ENCODE measurements around the gene EZR.

EZR gene

DNA sequence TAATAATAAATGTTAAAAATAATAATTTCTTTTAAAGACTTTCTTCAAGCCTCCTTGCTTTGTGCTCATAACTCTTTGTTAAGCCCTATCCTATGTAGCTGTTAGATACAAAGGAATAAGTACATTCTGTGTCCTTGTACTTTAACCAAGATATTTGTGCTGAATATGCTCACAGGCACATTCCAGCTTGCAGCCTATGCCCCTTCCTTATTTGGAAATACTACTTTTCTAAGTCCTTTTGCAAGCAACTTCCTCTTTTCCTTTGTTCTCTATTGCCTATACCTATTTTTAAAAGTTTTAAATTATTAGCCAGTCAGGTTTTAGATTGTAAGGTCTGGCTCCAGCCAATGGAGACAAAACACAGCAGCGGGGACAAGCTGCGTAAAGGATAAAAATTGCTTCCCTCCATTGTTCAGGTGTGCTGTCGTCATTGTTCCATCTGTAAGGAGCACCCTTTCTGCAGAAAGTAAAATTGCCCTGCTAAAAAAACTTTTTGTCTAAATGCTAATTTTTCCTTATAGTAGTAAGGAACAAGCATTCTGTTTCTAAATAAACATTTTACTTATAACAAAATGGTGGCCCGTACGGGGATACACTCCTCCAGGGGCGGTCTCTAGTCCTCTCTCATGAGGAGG lies 89.1 kb downstream of the EZR start:
- DNase-seq (ENCODE audit: low read depth in 2 of 2), result no peak

DNA sequence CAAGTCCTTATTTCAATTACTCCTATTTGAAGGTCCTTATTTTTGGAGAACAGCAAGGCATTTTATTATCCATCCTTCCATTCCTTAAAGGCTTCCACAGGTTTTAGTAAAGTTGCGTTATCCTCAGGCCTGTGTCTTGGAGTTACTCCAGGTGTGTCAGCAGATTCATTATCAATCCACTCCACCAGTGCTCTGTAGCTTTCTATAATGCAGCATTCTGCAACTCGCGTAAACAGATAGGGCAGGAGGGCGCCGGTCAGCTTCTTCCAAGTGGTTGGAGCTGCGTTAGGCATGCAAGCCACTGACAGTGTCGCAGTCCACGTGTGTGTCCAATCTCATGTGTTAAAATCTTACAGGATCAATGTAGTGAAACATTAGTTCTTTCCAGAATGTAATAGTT lies 93.5 kb downstream of the EZR start:
- DNase-seq (ENCODE audit: low read depth in 2 of 2), result no peak

DNA sequence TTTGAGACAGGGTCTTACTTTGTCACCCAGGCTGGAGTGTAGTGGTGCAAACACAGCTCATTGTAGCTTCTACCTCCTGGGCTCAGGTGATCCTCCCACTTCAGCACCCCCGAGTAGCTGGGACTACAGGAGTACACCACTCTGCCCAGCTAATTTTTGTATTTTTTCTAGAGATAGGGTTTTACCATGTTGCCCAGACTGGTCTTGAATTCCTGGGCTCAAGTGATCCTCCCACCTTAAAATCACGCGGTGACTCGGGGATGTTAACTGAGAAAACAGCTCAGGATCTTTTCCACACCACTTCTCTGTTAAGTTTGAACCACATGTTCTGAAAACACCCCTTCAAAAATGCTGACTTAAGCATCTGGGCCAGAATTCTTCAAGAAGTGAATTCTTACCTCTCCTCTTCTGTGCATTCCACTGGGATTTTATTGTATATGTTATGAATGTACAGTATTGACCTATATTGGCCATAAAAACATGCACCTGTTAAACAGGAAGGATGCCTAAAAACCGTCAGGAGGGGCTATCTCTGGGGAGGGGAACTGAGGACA lies 96.9 kb downstream of the EZR start:
- DNase-seq (ENCODE audit: low read depth in 2 of 2), result no peak

DNA sequence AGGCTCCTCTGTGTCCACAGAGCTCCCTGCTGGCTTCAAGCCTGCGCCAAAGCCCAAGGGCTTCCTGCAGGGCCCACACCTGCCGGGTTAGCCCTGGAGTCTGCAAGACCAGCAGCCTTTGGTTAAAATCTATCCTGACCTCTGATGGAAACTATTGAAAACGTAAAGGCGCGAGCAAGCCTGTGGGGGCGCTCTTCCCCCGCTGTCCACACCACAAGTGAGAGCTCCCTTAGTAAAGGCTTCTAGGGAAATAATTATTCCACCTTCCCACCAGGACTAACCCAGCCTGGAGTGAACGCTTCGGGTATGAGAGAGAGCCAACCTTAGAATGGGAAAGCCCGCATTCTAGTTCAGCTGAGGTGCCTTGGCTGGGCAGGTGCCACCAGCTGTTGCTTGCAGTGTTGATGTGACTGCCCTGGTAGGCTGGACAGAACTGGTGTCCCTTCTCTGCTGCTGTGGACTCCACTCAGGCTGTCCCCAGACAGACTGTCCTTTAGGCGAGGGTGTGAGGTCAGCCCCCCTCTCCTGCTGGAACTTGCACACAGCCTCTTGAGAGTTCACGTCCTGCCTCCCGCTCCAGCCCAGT lies 100.6 kb downstream of the EZR start:
- no peak for DNase-seq (ENCODE audit: low read depth in 2 of 2)

DNA sequence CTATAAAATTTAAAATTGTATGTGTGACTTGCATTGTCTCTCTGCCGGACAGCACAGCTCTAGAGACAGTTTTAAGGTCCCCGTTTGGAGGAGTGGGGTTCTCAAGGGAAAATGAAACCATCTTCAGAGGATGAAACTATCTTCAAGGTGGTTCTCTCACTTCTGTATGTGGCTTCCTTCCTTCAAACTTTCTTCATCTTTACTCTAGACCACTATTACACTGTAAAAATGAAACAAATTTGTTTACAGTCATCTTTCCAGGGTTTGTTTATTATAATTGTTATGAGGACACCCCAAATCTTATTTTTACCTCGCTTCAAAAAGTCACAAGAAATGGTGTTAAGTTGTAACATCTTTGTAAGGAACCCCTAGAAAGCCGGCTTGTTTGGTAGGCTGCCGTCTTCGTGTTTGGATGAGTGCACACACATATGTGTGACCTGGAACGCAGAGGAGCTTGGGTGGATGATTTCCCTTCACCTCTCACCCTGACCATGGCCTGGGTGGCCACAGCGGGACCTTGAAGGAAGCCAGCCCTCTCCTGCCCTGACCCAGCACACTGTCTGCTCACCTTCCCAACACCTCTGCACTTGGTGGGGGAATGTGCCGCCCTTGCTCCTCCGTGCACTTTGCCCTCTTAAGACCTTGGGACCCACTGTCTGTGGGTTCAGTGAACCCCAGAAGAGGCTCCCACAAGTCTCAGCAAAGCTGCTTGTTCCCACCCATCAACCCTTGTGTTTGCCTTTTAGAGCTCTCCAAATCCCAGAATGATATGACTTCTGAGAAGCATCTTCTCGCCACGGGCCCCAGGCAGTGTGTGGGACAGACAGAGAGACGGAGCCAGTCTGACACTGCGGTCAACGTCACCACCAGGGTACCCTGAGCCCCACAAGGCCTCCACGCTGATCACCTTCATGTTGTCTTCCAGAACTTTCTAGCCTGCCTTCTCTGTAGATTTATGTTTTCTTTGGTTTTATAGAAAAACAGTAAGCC lies 101.5 kb downstream of the EZR start:
- no peak for DNase-seq (ENCODE audit: low read depth in 2 of 2)
